Activated CD4-positive, alpha-beta T cell treated with anti-CD3 and anti-CD28 coated beads for 1 hour (primary cell): ENCODE results near the gene MEP1A.
A peak's percentile ranks its signal among the peaks of the same experiment; 100 is the strongest.
"Not testable (repeated sequence)": the region's sequence is repeated elsewhere in the genome, so short reads cannot be mapped to it uniquely, and the experiment has no call there.

Experiments used
- DNase-seq: peaks from one replicate; pipeline ENCODE4 v3.0.0-alpha.2; 2020

Gene MEP1A

DNA sequence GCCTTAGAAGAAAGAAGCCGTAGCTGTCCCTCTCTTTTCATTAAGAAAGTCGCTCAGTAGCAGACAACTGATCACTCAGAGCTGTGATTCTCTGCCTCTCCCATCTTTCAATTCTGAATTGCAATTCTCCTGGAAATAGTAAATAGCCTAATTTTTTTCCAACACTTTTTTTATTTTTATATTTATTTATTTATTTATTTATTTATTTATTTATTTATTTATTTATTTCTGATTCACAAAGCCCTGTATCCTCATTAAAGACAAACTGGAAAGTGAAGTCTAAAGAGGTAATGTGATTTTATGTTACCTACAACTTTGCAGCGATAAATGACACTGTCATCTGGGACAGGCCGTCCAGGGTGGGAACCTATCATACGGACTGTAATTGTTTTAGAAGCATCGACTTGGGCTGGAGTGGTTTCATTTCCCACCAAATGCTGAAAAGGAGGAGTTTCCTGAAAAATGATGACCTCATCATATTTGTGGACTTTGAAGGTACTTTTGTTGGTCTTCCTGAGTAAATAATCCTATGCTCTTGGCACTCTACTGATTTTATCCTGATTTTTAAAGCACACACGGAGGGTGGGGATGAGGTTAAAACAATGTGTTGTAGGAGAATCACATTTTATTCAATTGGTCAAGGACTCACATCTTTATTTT, 41.2 kb downstream of the MEP1A start:
- DNase-seq = not testable (repeated sequence)

DNA sequence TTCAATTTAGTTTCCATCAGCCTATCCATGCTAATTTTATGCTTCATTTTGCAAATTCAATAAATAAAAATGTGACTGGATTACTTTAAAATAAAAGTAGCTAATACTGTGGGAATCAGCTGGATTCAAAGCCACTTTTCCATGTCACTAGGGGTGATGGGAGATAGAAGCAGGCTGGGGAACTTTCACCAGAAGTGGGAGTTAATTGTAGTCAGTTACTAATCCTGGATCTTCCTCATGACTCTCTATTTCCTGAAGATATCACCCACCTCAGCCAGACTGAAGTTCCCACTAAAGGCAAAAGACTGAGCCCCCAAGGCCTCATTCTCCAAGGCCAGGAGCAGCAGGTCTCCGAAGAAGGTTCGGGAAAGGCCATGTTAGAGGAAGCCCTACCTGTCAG, 41.8 kb downstream of the MEP1A start:
- DNase-seq = not testable (repeated sequence)

DNA sequence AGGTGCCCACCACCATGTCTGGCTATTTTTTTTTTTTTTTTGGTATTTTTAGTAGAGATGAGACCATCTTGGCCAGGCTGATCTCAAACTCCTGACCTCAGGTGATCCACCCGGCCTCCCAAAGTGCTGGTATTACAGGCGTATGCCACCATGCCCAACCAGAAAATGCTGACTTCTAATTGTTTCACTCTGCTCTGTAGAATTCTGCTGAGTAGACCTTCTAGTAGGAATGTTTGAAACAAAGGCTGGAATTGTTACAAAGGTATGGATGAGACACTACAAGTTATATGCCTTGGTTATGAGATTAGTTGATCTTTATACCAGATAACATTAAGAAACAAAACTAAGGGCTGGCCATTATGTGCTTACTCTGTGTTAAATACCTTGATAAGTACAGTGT, 44.8 kb downstream of the MEP1A start:
- no peak for DNase-seq

GRCh38 chr6:46842252-46842846, 49.2 kb downstream of the MEP1A start:
- not testable (repeated sequence) for DNase-seq

DNA sequence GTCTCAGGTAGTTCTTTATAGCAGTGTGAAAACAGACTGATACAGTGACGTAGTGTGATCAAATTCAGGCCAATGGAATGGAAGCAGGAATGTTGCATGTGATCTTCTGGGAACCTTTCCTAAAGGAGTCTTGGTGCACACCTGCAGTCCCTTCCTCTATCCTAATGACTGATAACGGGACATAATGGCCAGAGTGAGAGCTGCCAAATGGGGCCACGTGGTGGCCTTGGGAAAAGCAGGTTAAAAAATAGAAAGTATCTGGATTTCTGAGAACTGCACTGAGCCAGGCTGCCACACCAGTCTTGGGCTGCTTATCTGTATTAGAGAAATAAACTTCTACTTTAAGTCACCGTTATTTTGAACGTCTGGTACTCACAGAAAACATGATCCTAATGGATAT, 51.9 kb downstream of the MEP1A start:
- no peak for DNase-seq

- peak; percentile 21 for DNase-seq
These were observed 55.6 kb downstream of the MEP1A start for GRCh38 chr6:46848684-46849360.

- no peak for DNase-seq
These were observed 56.1 kb downstream of the MEP1A start for GRCh38 chr6:46849361-46849690.

DNA sequence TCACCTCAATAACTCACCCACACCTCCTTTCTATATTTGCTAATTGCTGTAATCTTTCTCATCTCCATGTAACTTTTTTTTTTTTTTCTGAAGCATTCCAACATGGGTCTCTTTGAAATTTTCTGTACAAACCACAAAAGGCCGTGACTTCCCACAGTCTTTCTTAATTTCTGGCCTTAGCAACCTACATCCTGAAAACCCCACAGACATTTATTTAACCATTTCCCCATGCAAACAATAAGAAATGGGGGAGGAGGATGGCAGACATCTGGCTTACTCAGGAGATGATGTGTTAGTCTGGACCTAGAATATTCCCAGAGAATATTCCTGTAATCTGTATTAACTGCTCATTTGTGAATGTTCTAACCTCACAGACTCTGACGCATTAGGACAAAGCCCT, 57.6 kb downstream of the MEP1A start:
- DNase-seq = no peak

DNA sequence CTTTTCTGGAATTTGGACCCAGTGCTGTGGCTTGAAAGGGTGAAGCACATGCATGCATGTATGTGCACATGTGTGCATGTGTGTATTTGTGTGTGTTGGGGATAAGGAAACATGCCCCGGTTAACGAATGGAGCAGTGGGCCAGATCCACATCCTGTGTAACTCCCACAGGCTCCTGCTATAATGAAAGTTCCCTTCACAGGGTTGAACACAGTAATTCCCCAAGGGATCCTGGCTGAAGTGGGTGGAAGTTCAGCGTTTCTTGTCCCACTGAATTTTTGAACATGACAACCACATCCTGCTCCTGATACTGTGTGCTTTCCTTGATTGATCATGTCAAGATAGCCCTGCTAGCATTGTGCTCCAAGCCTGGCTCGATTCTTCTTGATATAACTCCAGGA, 58.4 kb downstream of the MEP1A start:
- DNase-seq = not testable (repeated sequence)

GRCh38 chr6:46855966-46856365, 62.8 kb downstream of the MEP1A start:
- not testable (repeated sequence) for DNase-seq

- DNase-seq = no peak
These were observed 69.2 kb downstream of the MEP1A start for GRCh38 chr6:46862381-46862780.

DNA sequence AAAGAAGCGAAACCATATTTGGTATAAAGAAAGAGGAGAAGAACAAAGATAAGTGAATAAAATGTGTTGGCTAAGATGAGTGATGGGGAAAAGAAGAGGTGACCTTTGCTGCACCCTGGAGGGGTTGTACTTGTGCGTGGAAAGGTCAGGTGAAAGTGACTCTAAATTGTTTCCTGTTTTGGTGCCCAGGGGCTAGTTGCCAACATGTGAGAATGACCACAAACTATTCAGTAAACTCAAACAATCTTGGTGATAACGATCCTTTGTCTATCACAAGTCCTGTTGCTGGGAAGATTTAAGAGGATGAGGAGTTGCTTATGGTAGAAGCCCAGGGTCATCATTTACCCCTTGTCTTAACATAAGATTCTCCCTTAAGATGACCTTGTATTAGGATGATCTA, 70.6 kb downstream of the MEP1A start:
- no peak for DNase-seq

- DNase-seq = no peak
These were observed 72.0 kb downstream of the MEP1A start for GRCh38 chr6:46865221-46865620.

- no peak for DNase-seq
These were observed 74.2 kb downstream of the MEP1A start for GRCh38 chr6:46867411-46867810.

GRCh38 chr6:46876126-46876525, 82.9 kb downstream of the MEP1A start:
- DNase-seq = no peak

DNA sequence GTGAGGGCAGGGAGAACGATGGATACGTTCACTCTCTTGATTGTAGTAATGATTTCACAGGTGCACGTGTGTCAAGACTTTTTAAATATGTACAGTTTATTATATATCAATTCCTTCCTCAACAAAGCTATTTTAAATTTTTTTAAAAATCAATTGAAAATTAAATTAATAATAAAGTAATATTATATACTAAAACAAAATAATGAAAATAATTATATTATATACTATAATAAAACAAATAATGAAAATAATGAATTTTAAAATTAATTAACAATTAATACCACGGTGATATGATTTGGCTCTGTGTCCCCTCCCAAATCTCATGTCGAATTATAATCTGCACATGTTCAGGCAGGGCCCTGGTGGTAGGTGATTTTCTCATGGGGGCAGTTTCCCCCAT, 85.8 kb downstream of the MEP1A start:
- no peak for DNase-seq

- DNase-seq = no peak
These were observed 89.5 kb downstream of the MEP1A start for GRCh38 chr6:46882645-46883044.

- no peak for DNase-seq
These were observed 94.8 kb downstream of the MEP1A start for GRCh38 chr6:46888031-46888430.

DNA sequence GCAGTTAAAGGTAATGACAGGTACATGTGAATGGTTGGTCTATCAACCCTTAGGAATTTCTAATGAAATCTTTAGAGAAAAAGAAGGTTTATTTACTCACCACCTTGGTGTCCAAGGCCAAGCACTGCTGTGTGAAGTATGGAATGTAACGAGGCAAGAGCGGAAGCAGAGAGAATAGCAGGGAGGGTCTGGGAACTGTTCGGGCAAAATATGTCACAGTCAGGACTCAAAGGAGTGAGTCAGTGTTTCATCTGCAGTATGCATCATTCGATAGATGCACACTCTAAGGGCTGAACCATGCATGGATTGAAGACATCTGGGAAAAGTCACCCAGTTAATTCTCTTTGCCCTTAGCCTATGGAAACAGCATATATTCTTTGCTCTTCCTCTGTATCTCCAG, 95.4 kb downstream of the MEP1A start:
- no peak for DNase-seq
